ENCODE measurements around the gene BRD2. TPM values are rescaled to one million over a fixed set of nuclear protein-coding genes. Genes with fewer than 3 reads are reported as not detected.

BRD2 gene
- total RNA-seq, 4 donors from 2014 or later = 83.0 to 154 (median 96.1) TPM

DNA sequence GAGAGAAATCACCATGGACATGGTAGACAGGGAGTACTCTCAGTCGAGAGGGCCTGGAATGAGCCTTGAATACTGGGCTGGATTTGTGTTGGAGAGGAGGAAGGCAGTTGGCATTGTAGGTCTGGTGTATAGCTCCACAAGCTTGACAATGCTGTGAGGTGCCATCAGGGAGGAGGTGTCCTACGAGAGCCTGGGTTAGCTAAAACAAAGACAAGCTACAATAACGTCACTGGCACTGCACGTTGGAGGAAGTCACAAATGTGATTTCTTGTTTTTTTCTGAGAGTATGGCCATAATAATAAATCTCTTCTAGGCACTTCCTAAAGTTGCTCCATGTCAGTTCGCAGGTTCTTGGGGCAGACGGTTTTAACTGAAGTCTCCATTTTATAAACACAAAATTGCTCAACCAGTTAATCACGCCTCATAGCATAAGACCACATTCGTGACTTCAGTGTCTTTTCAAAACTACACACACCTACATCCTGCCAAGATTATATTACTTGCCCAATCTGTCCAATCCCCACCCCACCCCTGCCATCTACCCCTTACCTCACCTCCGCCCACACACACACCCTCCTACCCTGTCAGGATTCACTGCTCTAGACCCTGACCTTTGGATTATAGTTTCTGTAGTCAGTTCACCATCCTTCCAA lies 23.2 kb upstream of the BRD2 start:
- TF ChIP-seq, protein P1, sequence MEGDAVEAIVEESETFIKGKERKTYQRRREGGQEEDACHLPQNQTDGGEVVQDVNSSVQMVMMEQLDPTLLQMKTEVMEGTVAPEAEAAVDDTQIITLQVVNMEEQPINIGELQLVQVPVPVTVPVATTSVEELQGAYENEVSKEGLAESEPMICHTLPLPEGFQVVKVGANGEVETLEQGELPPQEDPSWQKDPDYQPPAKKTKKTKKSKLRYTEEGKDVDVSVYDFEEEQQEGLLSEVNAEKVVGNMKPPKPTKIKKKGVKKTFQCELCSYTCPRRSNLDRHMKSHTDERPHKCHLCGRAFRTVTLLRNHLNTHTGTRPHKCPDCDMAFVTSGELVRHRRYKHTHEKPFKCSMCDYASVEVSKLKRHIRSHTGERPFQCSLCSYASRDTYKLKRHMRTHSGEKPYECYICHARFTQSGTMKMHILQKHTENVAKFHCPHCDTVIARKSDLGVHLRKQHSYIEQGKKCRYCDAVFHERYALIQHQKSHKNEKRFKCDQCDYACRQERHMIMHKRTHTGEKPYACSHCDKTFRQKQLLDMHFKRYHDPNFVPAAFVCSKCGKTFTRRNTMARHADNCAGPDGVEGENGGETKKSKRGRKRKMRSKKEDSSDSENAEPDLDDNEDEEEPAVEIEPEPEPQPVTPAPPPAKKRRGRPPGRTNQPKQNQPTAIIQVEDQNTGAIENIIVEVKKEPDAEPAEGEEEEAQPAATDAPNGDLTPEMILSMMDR (IDR thresholded peaks at IDR 0.05; ENCODE audit: low read depth) = no peak

DNA sequence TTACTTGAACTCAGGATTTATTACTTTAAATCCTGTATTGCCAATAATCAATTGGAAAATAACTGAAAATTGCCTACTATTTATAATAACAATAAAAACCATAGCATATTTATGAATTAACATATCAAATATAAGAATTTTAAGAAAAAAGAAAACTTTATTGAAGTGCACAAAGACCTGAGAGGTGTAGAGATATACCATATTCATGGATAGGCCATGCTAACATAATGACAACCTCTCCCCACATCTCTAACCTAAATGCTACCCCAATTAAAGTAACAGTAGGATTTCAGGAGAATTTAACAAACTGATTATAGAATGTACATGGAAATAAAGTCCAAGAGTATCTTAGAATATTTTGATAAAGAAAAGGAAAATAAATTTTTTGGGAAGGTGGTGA lies 22.4 kb upstream of the BRD2 start:
- TF ChIP-seq, protein P1 (IDR thresholded peaks at IDR 0.05; ENCODE audit: low read depth) = no peak

DNA sequence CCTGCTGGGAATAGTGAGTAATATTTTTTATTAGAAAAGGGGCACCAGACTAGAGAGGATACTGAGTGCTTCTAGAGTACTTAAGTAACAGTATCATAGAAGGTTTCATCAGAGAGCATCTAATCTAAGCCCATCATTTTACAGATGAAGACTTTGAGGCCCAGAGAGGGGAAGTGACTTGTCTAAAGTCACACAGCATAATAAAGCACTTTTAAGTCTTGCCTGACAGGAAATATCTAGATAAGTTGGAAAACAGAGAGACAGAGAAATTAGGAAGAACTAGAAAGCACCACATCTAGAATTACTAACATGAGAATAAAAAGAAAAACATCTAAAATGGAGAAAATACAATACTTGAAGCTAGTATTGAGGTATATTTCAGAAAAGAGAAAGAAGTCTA lies 21.5 kb upstream of the BRD2 start:
- TF ChIP-seq, protein P1 (IDR thresholded peaks at IDR 0.05; ENCODE audit: low read depth) = no peak

DNA sequence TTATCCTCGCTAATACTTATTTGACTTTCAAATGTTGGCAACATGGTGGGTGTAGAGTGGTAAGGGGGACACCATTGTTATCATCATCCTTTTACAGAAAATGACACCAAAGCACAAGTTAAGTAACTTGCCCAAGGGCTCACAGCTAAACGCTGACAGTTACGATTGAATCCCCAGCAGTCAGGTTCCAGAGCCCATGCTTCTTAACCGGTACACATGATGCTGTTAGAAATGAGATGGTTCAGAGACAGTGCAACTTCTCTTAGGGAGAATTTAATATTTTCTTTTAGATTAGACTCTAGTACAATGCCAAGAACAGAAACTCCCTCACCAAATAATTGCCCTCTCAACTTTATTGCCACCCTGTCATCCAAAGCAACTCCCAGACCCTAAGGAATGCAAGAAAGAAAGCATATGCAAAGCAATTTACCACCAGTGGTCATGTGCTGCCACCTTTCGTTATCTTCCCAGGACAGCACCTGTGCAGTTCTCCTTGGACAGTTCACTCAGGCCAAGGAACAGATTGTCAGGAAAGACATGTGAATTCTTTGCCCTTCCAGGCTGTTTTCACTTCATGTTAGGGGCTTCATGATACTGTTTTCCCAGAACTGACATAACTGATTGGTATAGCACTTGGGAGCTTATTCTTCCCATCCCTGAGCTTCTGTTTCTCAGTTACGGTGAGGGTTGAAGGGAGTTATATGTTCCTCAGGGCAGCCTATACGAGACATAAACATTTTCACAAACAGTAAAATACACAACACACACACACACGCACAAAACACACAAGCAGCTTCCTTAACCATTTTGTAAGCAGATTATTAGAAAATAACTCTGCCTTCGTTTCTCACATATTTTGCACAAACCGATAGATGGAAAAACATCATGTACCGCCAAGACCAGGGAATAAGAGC lies 20.6 kb upstream of the BRD2 start:
- TF ChIP-seq, protein P1 (IDR thresholded peaks at IDR 0.05; ENCODE audit: low read depth) = no peak

DNA sequence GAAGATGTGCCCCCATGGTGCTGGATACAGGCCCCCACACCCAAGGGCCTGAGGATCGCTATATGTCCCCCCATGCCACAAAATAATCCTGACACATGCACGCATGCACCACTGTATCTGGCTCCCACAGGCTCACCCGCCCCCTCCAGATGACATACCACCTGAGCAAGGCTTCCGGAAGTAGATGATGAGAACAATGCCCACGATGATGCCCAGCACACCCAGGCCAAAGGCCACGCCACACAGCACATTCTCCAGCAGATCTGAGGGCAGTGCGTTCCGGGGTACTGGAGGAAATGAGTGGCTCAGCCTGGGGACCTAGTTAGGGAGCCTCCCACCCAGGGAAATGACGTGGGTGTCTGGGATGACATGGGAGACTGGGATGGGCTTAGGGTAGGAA lies 19.3 kb upstream of the BRD2 start:
- TF ChIP-seq, protein P1 (IDR thresholded peaks at IDR 0.05; ENCODE audit: low read depth) = no peak

DNA sequence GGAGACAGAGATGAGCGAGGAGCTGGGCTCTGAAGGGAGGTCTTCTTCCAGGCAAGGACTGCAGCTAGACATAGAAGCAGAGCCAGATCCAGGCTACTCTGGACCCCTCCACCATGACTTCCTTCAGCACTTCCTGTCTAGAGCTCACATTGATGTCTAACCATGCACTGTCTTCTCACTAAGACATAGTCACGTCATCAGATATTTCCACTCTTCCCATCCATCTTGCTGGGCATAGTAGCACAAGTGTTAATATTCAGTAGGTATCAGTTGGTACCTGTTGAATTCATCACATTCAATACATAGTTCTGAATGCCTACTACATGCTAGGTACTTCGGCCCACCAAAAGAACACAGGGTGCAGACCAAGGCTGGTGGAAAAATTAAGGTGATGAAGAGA lies 18.4 kb upstream of the BRD2 start:
- TF ChIP-seq, protein P1 (IDR thresholded peaks at IDR 0.05; ENCODE audit: low read depth) = no peak

DNA sequence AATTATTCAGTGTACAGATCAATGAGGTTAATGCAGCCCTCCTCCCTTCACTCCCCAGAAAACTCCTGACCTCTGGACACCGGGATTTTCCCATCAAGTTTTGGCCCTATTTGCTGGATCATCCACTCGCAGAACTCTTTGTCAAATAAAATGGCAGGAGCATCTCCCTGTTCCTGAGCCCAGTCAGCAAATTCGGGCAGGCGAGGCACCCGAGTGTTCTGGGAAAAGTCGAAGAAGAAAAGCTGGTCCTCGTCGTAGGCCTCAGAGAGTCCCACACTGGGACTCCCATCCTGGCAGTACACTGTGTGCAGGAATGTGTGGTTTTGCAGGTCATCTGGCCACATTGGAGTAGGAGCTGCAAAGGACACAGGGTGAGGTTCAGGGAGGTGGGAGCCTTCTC lies 17.9 kb upstream of the BRD2 start:
- TF ChIP-seq, protein P1 (IDR thresholded peaks at IDR 0.05; ENCODE audit: low read depth) = no peak
